ENCODE data around the gene SPNS3. TPM values are rescaled to one million over a fixed set of nuclear protein-coding genes. Genes with fewer than 3 reads are reported as not detected.

The SPNS3 gene
- total and polyA plus RNA-seq, 2 of the 8 experiments (the other 6 are each of a cell fraction or from before 2014, with no cell fraction given) = not detected

- FAIRE-seq (no peak), DNase-seq (ENCODE audit: low read depth in 1 of 2, low spot score in 2 of 2) (no peak)
- no peaks in the 10 kb centered on the region; the same call in 1 of the 2 replicates for H3K23me2 ChIP-seq (ENCODE audit: low read depth, low read length)
- peaks cover 0 to 45% (median 28%) of the 10 kb centered on the region in 4 experiments; a peak in 5 of 7 replicates for H3K27me3 ChIP-seq (replicated peaks in 1 of 4; ENCODE audit: control insufficient read depth in 3 of 4, extremely low read depth in 1 of 4, insufficient read depth in 3 of 4, low read length in 3 of 4)
- 84% methylated on average over 29 of the region's 30 CpGs; no CpG with 5 or more reads in 1 of the 2 experiments for WGBS, 2 experiments (ENCODE audit: extremely low coverage in 1 of 2, insufficient coverage in 1 of 2, insufficient read length in 1 of 2, insufficient replicate concordance in 2 of 2, low coverage in 1 of 2, low lambda C conversion rate in 2 of 2, missing lambda C conversion rate in 1 of 2)
- H2BK120ac ChIP-seq (replicated peaks; ENCODE audit: low read depth, low read length) = no peak overlapping the region
- H3K36me3 ChIP-seq (ENCODE audit: control insufficient read depth in 2 of 4, insufficient read depth in 4 of 4, low read length in 3 of 4) = no peaks in the 10 kb centered on the region
- H2BK20ac ChIP-seq (ENCODE audit: low read length) = no peak overlapping the region
- no peak for TF ChIP-seq KDM4A (IDR thresholded peaks at IDR 0.05; ENCODE audit: low read depth, low read length, severe bottlenecking)
- TF ChIP-seq JUND (IDR thresholded peaks at IDR 0.05; ENCODE audit: low read length) = no peak
- TF ChIP-seq ASH2L (IDR thresholded peaks at IDR 0.05; ENCODE audit: low read length) = no peak
- TF ChIP-seq TBP (IDR thresholded peaks at IDR 0.05; ENCODE audit: low read depth, low read length) = no peak
- TF ChIP-seq RFX5 (IDR thresholded peaks at IDR 0.05; ENCODE audit: borderline replicate concordance, low read depth, low read length) = no peak
- TF ChIP-seq, protein P1, sequence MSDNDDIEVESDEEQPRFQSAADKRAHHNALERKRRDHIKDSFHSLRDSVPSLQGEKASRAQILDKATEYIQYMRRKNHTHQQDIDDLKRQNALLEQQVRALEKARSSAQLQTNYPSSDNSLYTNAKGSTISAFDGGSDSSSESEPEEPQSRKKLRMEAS (IDR thresholded peaks at IDR 0.05) = no peak
- no peak overlapping the region for H3K23ac ChIP-seq (ENCODE audit: insufficient read length)
- no peak overlapping the region for H3K4me2 ChIP-seq (ENCODE audit: insufficient read depth in 1 of 2, low read depth in 2 of 2, low read length in 2 of 2)
- no peak overlapping the region for H2AFZ ChIP-seq (ENCODE audit: low read length)
- CTCF ChIA-PET (ENCODE audit: partially characterized antibody) = no interaction called here
- POLR2A ChIA-PET (ENCODE audit: partially characterized antibody) = interaction anchor here (32.8 to 37.1 kb wide), 2 partner anchors 2 to 16 kb away, joined by 546 read pairs; partner anchors contain the start of genes GGT6 and MYBBP1A
- H4K8ac ChIP-seq (ENCODE audit: extremely low read depth, insufficient read depth, low read length) = no peak overlapping the region; the same call in 1 of the 2 replicates
- H3K9ac ChIP-seq (replicated peaks in 1 of 4; ENCODE audit: extremely low read depth in 1 of 4, low read depth in 3 of 4, low read length in 3 of 4) = no peak overlapping the region
- H3K27ac ChIP-seq (ENCODE audit: low read depth, low read length) = no peak overlapping the region
- no peak overlapping the region for H4K5ac ChIP-seq (ENCODE audit: insufficient read length, low read depth, low read length)
- no peak overlapping the region for H3K14ac ChIP-seq (ENCODE audit: insufficient read length)
- no peak overlapping the region for H4K91ac ChIP-seq (replicated peaks; ENCODE audit: insufficient read length, low read length)
- H3K56ac ChIP-seq (replicated peaks; ENCODE audit: insufficient read length, low read depth, low read length) = no peak overlapping the region
- H3K79me1 ChIP-seq (ENCODE audit: low read depth, low read length) = no peaks in the 10 kb centered on the region
- no peaks in the 10 kb centered on the region for H3K9me3 ChIP-seq (ENCODE audit: insufficient read depth in 2 of 2, low read depth in 1 of 2, low read length in 1 of 2)
- no peak overlapping the region for H2AK5ac ChIP-seq (ENCODE audit: low read depth, low read length)
- H3K4me1 ChIP-seq (replicated peaks in 1 of 4; ENCODE audit: control insufficient read depth in 3 of 4, insufficient read depth in 4 of 4, low read length in 3 of 4) = peaks cover 0 to 17% (median 9%) of the 10 kb centered on the region in 4 experiments; a peak in 6 of 7 replicates
- peaks cover 0 to 5% of the 10 kb centered on the region in 2 experiments for H4K20me1 ChIP-seq (replicated peaks in 1 of 2; ENCODE audit: control insufficient read depth in 1 of 2, insufficient read depth in 2 of 2, low read length in 2 of 2)
- no peak overlapping the region; the same call in 1 of the 2 replicates for H2BK5ac ChIP-seq (ENCODE audit: low read depth, low read length)
- H3K4me3 ChIP-seq (ENCODE audit: extremely low read depth in 1 of 4, insufficient read depth in 2 of 4, low read depth in 3 of 4, low read length in 4 of 4) = no peak overlapping the region
- no peak overlapping the region for H2BK12ac ChIP-seq (ENCODE audit: low read depth, low read length)
- H2BK15ac ChIP-seq (ENCODE audit: low read length) = no peak overlapping the region
- H3K79me2 ChIP-seq (ENCODE audit: control insufficient read depth in 1 of 2, insufficient read depth in 2 of 2, low read length in 2 of 2) = no peaks in the 10 kb centered on the region
- H3K18ac ChIP-seq (ENCODE audit: extremely low read depth, low read length) = no peak overlapping the region
- H3K4ac ChIP-seq (replicated peaks; ENCODE audit: insufficient read length, low read depth, low read length) = no peak overlapping the region
Measured at GRCh38 chr17:4530799-4531730, 97.3 kb downstream of the SPNS3 start.
